Measurements from ENCODE around the gene PRRC2A.

The PRRC2A gene

GRCh38 chr6:31575952-31576685 is 44.4 kb upstream of the PRRC2A start:
- DNase-seq (ENCODE audit: low read depth): no peak
- no peak overlapping the region for H3K4me3 ChIP-seq (ENCODE audit: low read length)
- TF ChIP-seq, protein P1, sequence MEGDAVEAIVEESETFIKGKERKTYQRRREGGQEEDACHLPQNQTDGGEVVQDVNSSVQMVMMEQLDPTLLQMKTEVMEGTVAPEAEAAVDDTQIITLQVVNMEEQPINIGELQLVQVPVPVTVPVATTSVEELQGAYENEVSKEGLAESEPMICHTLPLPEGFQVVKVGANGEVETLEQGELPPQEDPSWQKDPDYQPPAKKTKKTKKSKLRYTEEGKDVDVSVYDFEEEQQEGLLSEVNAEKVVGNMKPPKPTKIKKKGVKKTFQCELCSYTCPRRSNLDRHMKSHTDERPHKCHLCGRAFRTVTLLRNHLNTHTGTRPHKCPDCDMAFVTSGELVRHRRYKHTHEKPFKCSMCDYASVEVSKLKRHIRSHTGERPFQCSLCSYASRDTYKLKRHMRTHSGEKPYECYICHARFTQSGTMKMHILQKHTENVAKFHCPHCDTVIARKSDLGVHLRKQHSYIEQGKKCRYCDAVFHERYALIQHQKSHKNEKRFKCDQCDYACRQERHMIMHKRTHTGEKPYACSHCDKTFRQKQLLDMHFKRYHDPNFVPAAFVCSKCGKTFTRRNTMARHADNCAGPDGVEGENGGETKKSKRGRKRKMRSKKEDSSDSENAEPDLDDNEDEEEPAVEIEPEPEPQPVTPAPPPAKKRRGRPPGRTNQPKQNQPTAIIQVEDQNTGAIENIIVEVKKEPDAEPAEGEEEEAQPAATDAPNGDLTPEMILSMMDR (conservative IDR thresholded peaks at IDR 0.05; ENCODE audit: low read depth, low read length): no peak

DNA sequence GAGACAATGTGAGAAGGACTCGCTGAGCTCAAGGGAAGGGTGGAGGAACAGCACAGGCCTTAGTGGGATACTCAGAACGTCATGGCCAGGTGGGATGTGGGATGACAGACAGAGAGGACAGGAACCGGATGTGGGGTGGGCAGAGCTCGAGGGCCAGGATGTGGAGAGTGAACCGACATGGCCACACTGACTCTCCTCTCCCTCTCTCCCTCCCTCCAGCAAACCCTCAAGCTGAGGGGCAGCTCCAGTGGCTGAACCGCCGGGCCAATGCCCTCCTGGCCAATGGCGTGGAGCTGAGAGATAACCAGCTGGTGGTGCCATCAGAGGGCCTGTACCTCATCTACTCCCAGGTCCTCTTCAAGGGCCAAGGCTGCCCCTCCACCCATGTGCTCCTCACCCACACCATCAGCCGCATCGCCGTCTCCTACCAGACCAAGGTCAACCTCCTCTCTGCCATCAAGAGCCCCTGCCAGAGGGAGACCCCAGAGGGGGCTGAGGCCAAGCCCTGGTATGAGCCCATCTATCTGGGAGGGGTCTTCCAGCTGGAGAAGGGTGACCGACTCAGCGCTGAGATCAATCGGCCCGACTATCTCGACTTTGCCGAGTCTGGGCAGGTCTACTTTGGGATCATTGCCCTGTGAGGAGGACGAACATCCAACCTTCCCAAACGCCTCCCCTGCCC is 43.5 kb upstream of the PRRC2A start:
- DNase-seq (ENCODE audit: low read depth): no peak
- no peak overlapping the region for H3K4me3 ChIP-seq (ENCODE audit: low read length)
- TF ChIP-seq, protein P1 (conservative IDR thresholded peaks at IDR 0.05; ENCODE audit: low read depth, low read length): no peak

GRCh38 chr6:31577579-31577966 is 42.9 kb upstream of the PRRC2A start:
- no peak for DNase-seq (ENCODE audit: low read depth)
- no peak overlapping the region for H3K4me3 ChIP-seq (ENCODE audit: low read length)
- TF ChIP-seq, protein P1 (conservative IDR thresholded peaks at IDR 0.05; ENCODE audit: low read depth, low read length): no peak

DNA sequence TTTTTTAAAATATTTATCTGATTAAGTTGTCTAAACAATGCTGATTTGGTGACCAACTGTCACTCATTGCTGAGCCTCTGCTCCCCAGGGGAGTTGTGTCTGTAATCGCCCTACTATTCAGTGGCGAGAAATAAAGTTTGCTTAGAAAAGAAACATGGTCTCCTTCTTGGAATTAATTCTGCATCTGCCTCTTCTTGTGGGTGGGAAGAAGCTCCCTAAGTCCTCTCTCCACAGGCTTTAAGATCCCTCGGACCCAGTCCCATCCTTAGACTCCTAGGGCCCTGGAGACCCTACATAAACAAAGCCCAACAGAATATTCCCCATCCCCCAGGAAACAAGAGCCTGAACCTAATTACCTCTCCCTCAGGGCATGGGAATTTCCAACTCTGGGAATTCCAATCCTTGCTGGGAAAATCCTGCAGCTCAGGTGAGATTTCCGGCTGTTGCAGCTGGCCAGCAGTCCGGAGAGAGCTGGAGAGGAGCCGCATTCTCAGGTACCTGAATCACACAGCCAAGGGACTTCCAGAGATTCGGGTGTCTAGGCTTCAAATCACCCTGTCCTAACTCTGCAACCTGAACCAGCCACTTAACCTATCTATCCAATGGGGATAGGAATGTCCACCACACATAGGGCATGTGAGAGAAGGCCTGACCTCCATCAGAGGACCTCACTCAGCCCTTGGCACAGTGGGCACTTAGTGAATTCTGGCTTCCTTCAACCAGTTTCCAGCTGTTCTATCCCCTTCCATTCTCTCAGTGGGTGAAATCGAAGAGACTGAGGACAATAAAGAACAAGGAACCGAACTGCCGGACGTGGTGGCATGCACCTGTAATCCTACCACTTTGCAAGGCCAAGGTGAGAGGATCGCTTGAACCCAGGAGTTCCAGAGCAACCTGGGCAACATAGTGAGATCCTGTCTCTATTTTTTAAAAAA is 42.1 kb upstream of the PRRC2A start:
- TF ChIP-seq, protein P1 (conservative IDR thresholded peaks at IDR 0.05; ENCODE audit: low read depth, low read length): no peak
- DNase-seq (ENCODE audit: low read depth): no peak
- no peak overlapping the region for H3K4me3 ChIP-seq (ENCODE audit: low read length)

GRCh38 chr6:31579119-31579505 is 41.4 kb upstream of the PRRC2A start:
- TF ChIP-seq, protein P1 (conservative IDR thresholded peaks at IDR 0.05; ENCODE audit: low read depth, low read length): no peak
- H3K4me3 ChIP-seq (ENCODE audit: low read length): no peak overlapping the region
- no peak for DNase-seq (ENCODE audit: low read depth)

DNA sequence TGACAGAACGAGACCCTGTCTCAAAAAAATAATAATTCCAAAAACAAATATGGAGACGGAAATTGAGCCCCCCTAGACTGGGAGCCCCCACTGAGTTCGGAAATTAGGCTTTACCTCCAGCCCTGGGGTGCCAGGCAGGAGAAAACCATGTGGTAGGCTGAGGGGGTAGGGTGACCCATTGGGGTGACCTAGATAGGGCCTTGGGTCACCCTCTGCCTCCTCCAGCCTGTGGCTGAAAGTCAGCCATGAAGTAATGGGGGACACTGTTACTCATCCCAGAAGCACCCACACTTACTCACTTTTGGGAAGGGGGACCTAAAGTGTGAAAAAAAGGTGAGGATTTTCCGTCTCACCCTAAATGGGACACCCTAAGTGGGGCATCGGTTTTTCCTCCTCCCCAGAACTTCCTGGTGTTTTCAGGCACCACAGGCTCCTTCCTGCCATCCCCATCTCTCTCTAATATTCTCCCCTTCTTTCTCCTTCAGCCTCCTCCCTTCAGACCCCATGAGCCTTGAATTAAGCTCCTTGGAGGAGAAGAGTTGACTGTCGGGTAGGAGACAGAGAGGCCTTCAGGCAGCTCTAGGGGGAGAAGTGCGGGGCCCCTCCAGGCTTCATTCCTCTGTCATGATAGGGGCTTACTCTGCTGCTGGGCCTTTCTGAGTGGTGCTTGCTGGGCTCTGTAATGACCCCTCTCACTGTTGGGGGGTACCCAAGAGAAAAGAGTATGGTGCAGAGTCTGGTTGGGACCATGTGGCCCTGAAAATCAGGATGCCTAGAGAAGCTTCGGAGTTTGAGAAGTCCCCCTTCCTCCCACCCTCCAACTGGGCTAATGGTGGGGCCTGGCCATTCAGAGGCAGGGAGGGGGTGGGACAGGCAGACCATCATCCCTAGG is 40.7 kb upstream of the PRRC2A start:
- DNase-seq (ENCODE audit: low read depth): no peak
- TF ChIP-seq, protein P1 (conservative IDR thresholded peaks at IDR 0.05; ENCODE audit: low read depth, low read length): no peak
- no peak overlapping the region for H3K4me3 ChIP-seq (ENCODE audit: low read length)
